GM12891 (cell line): ENCODE data around the gene GID8.

Source experiments
- PAX5 ChIP-seq: IDR thresholded peaks from 2 replicates; pipeline ENCODE4 v1.6.1; 2011; ENCODE audit warnings: low read length, moderate library complexity, mild to moderate bottlenecking; ENCODE audit not compliant: insufficient read depth, severe bottlenecking
- POLR2A ChIP-seq: IDR thresholded peaks from 2 replicates; pipeline ENCODE4 v1.6.1; 2011; ENCODE audit warnings: low read depth, low read length, control low read depth
- POLR2AphosphoS5 ChIP-seq: IDR thresholded peaks from 2 replicates; pipeline ENCODE4 v1.6.1; 2011; ENCODE audit warnings: low read depth, low read length, control low read depth
- TAF1 ChIP-seq: IDR thresholded peaks from 2 replicates; pipeline ENCODE4 v1.6.1; 2011; ENCODE audit warnings: low read depth, low read length, control low read depth

DNA sequence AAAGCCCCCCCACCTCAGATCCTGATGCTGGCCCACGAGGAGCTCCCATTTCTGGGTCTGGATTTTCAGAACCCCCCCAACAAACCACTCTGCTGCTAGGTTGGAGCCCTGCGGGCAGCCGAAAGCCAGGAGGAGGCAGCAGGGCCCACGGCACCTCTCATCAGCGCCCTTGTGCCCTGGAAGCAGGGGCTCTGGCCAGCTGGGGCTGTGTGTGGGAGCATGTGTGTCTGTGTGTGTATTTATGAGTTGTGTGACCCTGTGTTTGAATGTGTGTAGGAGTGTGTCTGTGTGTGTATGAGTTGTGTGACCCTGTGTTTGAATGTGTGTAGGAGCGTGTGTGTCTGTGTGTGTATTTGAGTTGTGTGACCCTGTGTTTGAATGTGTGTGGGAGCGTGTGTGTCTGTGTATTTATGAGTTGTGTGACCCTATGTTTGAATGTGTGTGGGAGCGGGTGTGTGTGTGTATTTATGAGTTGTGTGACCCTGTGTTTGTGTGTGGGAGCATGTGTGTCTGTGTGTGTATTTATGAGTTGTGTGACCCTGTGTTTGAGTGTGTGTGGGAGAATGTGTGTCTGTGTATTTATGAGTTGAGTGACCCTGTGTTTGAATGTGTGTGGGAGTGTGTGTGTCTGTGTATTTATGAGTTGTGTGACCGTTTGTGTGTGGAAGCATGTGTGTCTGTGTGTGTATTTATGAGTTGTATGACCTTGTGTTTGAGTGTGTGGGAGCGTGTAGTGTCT, 33.4 kb downstream of the GID8 start:
- TF ChIP-seq POLR2A = no peak
- TF ChIP-seq TAF1 = no peak
- no peak for TF ChIP-seq PAX5
- TF ChIP-seq POLR2AphosphoS5 = no peak
